Measurements from ENCODE around the gene KRCC1. TPM values are rescaled to one million over a fixed set of nuclear protein-coding genes. Genes with fewer than 3 reads are reported as not detected.
"Not testable (repeated sequence)": the region's sequence is repeated elsewhere in the genome, so short reads cannot be mapped to it uniquely, and the experiment has no call there.

KRCC1 gene
- total RNA-seq, 2 experiments from 2014 or later: 21.0 to 21.6 TPM

DNA sequence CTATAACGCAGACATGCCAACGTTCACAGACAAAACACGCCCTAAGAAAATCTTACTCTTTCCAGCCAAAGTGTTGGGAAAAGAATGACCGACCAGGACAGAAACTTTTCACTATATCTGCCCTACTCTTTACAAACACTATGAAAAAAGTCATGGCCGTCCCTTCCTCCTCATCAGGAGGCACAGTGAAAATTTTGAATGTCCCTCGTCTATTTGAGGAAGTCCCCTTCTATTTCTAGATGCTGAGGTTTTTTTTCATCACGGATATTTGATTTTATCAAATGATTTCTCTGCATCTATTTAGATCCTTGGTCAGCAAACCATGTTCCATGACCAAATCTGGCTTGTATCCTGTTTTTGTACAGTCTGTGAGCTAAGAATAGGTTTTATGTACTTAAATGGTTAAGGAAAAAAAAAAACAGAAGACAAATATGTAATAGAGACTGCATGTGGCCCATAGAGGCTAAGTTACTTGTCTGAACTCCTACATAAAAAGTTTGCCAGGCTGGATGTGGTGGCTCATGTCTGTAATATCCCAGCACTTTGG is 61.2 kb downstream of the KRCC1 start:
- H3K4me3 Mint-ChIP-seq; H3K9me3 Mint-ChIP-seq; H3K36me3 Mint-ChIP-seq; ATAC-seq (ENCODE audit: low read depth); H3K4me1 Mint-ChIP-seq; DNase-seq; H3K27ac Mint-ChIP-seq; H3K27me3 Mint-ChIP-seq; POLR2A ChIA-PET: not testable (repeated sequence)

DNA sequence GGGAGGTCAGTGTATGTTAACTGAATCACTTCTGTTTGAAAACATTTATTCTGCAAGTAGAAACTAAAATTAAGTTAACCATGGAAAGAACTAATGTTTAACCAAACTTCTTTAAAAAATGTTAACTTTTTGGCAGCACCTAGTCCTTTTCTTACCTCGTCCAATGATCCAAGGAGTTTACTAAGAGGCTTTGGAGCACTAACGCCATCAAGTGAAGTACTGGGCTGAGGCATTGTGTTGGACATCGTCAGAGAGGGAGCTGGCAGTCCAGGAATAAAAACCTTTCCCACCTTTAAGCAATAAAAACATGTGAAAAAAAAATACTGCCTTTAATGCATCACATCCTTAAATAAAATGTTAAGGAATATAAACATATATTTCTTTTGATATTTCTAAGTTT is 63.0 kb downstream of the KRCC1 start:
- H3K4me1 Mint-ChIP-seq; ATAC-seq (ENCODE audit: low read depth); H3K9me3 Mint-ChIP-seq; H3K4me3 Mint-ChIP-seq; DNase-seq; POLR2A ChIA-PET; H3K27ac Mint-ChIP-seq; H3K27me3 Mint-ChIP-seq; H3K36me3 Mint-ChIP-seq: not testable (repeated sequence)

DNA sequence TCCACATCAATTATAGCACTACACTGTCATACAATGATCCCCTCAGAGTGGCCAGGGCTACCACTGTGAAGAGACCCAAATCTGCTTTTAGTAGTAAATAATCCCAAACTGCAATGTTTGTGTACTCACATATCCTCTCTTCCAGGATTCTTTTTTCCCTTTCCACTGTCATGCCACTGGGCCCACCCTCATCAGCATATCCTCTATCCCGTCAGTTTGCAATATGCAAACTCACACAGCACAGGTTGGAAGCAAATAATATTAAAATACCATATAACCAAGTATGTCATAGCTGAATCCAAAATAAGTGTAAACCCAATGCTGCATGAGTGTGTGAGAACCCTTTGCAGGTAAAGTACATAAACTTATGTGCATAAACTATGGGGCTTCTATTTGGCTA is 68.1 kb downstream of the KRCC1 start:
- POLR2A ChIA-PET; H3K27ac Mint-ChIP-seq; H3K4me3 Mint-ChIP-seq; H3K9me3 Mint-ChIP-seq; ATAC-seq (ENCODE audit: low read depth); H3K4me1 Mint-ChIP-seq; H3K36me3 Mint-ChIP-seq; DNase-seq; H3K27me3 Mint-ChIP-seq: not testable (repeated sequence)

DNA sequence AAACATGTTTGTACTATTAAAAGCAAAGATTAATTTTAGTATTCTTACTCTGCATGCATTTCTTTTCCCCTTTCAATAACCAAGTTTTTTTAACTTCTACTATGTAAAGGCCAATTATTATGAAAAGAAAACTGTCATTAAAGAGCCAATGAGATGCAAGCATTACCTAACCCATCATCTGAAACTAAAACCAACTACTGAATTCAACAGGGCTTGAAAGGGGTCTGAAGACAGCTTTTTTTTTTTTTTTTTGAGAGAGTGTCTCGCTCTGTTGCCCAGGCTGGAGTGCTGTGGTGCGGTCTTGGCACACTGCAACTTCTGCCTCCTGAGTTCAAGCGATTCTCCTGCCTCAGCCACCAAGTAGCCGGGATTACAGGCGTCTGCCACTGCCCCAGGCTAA is 69.7 kb downstream of the KRCC1 start:
- H3K4me1 Mint-ChIP-seq; H3K36me3 Mint-ChIP-seq; DNase-seq; H3K9me3 Mint-ChIP-seq; H3K27me3 Mint-ChIP-seq; H3K27ac Mint-ChIP-seq; POLR2A ChIA-PET; H3K4me3 Mint-ChIP-seq; ATAC-seq (ENCODE audit: low read depth): not testable (repeated sequence)

DNA sequence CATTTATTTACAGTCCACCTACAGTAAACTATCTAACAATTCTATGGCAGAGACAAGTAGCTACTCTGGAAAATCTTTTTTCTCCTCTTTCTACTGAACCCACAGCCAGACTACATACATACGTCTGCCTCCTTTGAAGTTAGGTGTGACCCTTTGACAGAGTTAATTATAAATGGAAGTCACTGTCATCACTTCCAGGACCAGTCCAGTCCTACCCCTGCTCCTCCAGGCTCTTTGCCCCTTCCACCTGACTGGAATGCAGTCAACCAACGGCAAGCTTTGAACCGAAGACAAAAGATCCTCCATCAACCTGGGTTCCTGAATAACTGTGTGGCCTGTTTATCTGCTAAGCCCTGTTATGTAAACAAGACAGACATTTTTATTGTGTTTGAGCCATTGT is 74.4 kb downstream of the KRCC1 start:
- H3K36me3 Mint-ChIP-seq; H3K4me1 Mint-ChIP-seq; H3K9me3 Mint-ChIP-seq; POLR2A ChIA-PET; DNase-seq; H3K27me3 Mint-ChIP-seq; H3K27ac Mint-ChIP-seq; H3K4me3 Mint-ChIP-seq; ATAC-seq (ENCODE audit: low read depth): not testable (repeated sequence)

Small RNA genes within 50 kb of the gene (microRNA-seq; reads per million reads assigned to microRNA genes)
- not detected for gene MIR4780

Other genes starting within 250 kb of the KRCC1 start
- 1 to 10 TPM; 4.0 to 7.9 TPM for gene RGPD2, start 230.0 kb downstream of the KRCC1 start, total RNA-seq
- 10 to 100 TPM; 21.5 to 24.3 TPM for gene RNU2-63P, start 39.2 kb downstream of the KRCC1 start, total RNA-seq
- gene SMYD1, start 12.0 kb upstream of the KRCC1 start, total RNA-seq: not detected
- not detected for gene FABP1, start 72.3 kb upstream of the KRCC1 start, total RNA-seq
- 1 to 10 TPM; 1.3 TPM for gene THNSL2, start 114.6 kb upstream of the KRCC1 start, total RNA-seq